ENCODE results near the gene DLX2.
A peak's percentile ranks its signal among the peaks of the same experiment; 100 is the strongest.

DLX2 gene

DNA sequence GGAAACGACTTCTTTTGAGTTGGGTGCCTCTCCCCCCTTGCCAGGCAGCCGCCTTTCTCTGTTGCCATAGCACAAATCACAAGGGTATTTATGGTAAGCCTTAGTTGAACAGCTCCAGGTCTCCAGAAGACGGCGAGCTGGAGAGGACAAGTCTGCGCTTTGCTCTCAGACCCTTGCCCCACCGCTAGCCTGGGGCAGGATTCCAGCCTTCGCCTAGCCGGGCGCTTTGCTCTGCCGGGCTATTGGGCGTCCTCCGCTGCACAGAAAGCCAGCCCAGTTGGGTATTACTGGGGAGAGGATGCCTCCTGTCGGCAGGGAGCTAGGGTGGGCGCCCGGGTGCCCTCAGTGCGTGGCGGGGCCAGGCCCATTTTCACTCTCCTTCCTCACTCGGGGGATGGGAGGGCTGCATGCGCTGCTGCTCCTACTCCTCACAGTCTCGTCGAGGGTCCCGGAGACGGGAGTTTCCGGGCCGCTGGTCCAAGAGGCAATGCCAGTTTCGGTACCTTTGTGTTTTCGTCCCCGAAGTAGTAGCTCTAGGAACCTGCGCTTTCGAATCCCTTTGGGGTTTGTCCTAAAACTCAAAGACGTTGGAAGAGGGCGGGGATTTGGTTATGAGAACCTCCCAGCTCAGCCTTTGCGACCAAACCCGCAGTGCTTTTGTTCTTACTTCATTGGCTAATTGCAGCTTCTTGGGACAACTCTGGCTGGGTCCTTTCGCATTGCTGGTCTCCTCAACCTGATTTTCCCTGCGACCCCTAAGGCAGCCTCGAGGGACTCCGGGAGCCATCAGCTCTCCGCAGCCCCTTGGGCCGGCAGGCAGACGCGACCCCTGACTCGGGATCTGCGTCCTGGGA is 3.6 kb upstream of the DLX2 start:
- no peak overlapping the region for H3K27ac ChIP-seq
- TF ChIP-seq ZFX (IDR thresholded peaks at IDR 0.05; ENCODE audit: borderline replicate concordance): no peak
- TF ChIP-seq, protein P1, sequence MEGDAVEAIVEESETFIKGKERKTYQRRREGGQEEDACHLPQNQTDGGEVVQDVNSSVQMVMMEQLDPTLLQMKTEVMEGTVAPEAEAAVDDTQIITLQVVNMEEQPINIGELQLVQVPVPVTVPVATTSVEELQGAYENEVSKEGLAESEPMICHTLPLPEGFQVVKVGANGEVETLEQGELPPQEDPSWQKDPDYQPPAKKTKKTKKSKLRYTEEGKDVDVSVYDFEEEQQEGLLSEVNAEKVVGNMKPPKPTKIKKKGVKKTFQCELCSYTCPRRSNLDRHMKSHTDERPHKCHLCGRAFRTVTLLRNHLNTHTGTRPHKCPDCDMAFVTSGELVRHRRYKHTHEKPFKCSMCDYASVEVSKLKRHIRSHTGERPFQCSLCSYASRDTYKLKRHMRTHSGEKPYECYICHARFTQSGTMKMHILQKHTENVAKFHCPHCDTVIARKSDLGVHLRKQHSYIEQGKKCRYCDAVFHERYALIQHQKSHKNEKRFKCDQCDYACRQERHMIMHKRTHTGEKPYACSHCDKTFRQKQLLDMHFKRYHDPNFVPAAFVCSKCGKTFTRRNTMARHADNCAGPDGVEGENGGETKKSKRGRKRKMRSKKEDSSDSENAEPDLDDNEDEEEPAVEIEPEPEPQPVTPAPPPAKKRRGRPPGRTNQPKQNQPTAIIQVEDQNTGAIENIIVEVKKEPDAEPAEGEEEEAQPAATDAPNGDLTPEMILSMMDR (IDR thresholded peaks at IDR 0.05): peak; percentile 35

DNA sequence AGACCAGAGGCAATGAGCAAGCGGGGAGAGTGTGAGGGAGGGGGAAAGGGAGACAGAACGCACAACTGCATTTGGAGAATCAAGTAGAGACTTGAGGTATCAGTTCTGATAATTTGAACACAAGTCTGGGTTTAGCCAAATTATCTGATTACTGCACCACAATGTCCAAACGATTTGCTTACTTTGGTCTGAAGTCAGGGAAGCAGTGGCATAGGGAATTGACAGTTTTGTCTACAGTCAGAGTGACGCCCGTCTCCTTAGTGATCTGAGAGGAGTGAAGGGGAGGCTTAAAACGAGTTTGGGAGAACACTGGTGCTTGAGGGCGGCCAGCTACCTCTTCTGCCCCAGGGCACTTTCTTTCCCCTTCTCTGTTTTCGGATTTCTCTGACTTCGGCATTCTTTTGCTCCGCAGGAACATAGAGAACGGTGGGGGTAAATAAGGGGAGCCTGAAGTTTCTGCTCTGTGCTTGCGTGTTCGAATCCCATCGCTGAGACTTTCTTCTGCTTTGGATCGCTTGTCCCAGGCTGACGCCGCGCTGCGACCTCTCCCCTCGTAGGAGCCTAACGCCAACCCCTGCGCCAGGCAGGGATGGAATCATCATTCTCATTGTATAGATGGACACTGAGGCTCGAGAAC is 2.9 kb upstream of the DLX2 start:
- TF ChIP-seq, protein P1 (IDR thresholded peaks at IDR 0.05): no peak
- no peak for TF ChIP-seq ZFX (IDR thresholded peaks at IDR 0.05; ENCODE audit: borderline replicate concordance)
- no peak overlapping the region for H3K27ac ChIP-seq

DNA sequence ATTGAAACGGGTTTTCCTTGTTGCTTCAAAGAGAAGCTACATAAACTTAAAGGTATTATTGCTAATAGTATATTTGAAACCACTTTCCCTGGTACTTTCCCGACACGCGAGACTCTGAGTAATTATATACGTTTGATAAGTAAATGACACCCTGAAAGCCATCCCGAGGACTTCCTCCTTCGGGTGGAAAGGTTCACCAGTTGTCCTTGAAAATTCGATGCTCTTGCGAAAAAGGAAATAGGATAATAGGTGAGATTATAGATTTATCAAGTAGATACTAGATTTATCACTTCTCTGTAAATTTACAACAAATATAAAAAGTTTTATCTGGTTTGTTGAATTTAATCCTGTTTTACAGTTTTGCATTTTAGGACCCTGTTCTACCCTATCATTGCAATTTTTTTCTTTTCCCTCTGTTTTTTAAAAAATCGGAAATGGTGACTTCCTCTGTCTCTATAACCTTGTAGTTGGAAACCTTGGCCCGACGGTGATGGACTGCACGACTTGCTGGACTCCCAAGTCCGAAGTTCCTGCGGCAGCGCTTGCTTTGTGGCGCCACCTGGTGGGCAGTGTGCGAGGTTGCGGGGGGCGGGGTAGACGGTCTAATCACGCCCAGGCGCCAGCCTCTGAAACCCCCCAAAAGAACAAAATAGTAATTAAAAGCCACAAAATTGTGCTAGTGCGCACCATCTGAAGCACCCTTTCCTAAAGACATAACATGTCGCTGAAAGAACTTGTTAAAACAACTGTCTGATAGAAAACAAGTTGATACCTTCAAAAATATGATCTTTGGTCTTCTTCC is 972 bp upstream of the DLX2 start:
- H3K27ac ChIP-seq: peak overlapping the region; percentile 67
- no peak for TF ChIP-seq ZFX (IDR thresholded peaks at IDR 0.05; ENCODE audit: borderline replicate concordance)
- TF ChIP-seq, protein P1 (IDR thresholded peaks at IDR 0.05): peak; percentile 82

DNA sequence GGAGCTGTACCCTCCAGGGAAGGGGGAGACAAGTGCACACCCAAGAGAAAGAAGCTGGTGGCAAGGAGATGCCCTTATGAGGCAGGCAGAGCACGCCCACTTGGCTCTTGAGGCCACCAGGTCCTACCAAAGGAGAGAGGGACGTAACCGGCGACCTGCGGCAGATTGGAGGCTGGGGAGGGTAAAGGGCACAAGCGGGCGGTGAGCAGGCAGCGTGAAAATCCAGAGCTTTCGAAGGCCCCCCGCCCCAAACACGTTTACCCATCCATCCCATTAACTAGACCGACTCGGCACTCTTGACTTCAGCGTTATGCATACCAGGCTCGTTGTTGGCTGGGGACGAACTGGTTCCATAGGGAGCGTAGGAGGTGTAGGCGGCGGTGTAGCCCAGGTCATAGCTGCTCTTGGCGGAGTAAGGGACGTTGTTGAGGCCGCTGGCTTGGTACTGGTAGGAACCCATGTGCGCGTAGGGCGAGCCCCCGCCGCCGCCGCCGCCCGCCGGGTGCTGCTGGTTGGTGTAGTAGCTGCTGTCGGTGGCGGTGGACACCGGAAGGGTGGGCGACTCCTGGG is 794 bp downstream of the DLX2 start:
- H3K27ac ChIP-seq: peak overlapping the region; percentile 67
- TF ChIP-seq ZFX (IDR thresholded peaks at IDR 0.05; ENCODE audit: borderline replicate concordance): no peak
- TF ChIP-seq, protein P1 (IDR thresholded peaks at IDR 0.05): no peak

DNA sequence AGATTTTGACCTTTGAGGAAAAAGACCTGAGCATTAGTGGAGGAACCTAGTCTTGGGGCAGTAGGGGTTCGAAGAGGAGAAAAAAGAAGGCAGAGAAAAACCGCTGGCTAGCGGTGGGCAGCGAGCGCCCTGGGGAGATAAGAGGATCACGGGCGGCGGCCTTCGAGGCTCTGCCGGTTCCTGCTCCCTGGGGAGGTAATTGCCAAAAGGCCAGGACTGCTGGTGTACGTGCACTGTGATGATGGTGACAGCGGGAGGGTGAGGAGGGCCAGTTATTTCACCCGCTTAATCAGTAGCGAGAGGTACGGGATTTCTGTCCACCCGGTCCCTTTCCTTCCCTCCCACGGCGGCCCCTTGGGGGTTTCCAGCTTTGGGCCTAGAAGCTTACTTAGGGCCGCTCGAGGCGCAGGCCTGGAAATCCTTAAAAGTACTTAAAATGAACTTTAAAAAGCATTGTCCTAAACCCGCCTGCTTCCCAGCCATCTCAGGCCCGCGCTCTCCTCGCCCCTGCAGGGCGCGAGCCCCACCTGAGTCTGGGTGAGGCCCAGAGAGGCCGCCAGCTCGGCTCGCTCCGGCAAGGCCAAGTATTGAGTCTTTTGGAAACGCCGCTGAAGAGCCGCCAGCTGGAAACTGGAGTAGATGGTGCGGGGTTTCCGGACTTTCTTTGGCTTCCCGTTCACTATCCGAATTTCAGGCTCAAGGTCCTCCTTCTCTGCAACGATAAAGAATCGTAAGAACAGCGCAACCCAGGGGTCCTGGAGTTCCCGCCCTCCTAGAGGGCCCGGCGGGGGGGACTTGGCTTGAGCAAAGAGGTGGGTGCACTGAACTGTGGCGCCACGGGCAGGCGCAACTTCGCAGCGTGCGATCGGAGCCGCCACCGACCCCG is 1.5 kb downstream of the DLX2 start:
- H3K27ac ChIP-seq: peak overlapping the region; percentile 67; the same call in 1 of the 2 replicates
- no peak for TF ChIP-seq ZFX (IDR thresholded peaks at IDR 0.05; ENCODE audit: borderline replicate concordance)
- TF ChIP-seq, protein P1 (IDR thresholded peaks at IDR 0.05): no peak
